Neural progenitor cell (in vitro differentiated cells): ENCODE measurements around the gene DEDD2. TPM values are rescaled to one million over a fixed set of nuclear protein-coding genes. Genes with fewer than 3 reads are reported as not detected.

ENCODE experiments used
- DNase-seq: peaks from one replicate; pipeline ENCODE4 v3.0.0-alpha.2; 2016; ENCODE audit warnings: low spot score
- H2AFZ ChIP-seq: fragments of 200-600 bp; sonication (generic); replicated peaks from 2 replicates; pipeline ENCODE4 v1.6.1; 2016; ENCODE audit warnings: antibody characterized with exemption
- H3F3A ChIP-seq: fragments of 200-600 bp; sonication (generic); 2 replicates; pipeline ENCODE4 v1.6.1; 2016; ENCODE audit warnings: antibody characterized with exemption, low read depth
- H3K27ac ChIP-seq: fragments of 200-600 bp; sonication (generic); 2 replicates; pipeline ENCODE4 v1.5.1; 2016; ENCODE audit warnings: mild to moderate bottlenecking
- H3K27me3 ChIP-seq: fragments of 200-600 bp; sonication (generic); 2 replicates; pipeline ENCODE4 v1.6.1; 2016; ENCODE audit warnings: mild to moderate bottlenecking, moderate library complexity
- H3K36me3 ChIP-seq: fragments of 200-600 bp; sonication (generic); 2 replicates; pipeline ENCODE4 v1.5.1; 2016
- H3K4me1 ChIP-seq: fragments of 200-600 bp; sonication (generic); 2 replicates; pipeline ENCODE4 v1.6.1; 2016; ENCODE audit warnings: mixed run types
- H3K4me2 ChIP-seq: fragments of 200-600 bp; sonication (generic); 2 replicates; pipeline ENCODE4 v1.6.1; 2016
- H3K4me3 ChIP-seq: fragments of 200-600 bp; sonication (generic); 2 replicates; pipeline ENCODE4 v1.5.1; 2016
- H3K79me2 ChIP-seq: fragments of 200-600 bp; sonication (generic); 2 replicates; pipeline ENCODE4 v1.6.1; 2016; ENCODE audit warnings: low read depth
- H3K9ac ChIP-seq: fragments of 200-600 bp; sonication (generic); 2 replicates; pipeline ENCODE4 v1.6.1; 2016
- H3K9me3 ChIP-seq: fragments of 200-600 bp; sonication (generic); 2 replicates; pipeline ENCODE4 v1.5.1; 2016; ENCODE audit warnings: low read depth
- H4K20me1 ChIP-seq: fragments of 200-600 bp; sonication (generic); 2 replicates; pipeline ENCODE4 v1.6.1; 2016; ENCODE audit warnings: low read depth
- H3K27ac Mint-ChIP-seq: 3 replicates; pipeline ENCODE4 v1.8.0; 2021; ENCODE audit warnings: mixed read lengths
- H3K27me3 Mint-ChIP-seq: 2 replicates; pipeline ENCODE4 v1.8.0; 2022; ENCODE audit warnings: low read depth, mild to moderate bottlenecking, inconsistent platforms, moderate library complexity, mixed read lengths; ENCODE audit not compliant: insufficient read depth
- H3K36me3 Mint-ChIP-seq: 3 replicates; pipeline ENCODE4 v1.8.0; 2021; ENCODE audit warnings: mixed read lengths
- H3K4me1 Mint-ChIP-seq: 3 replicates; pipeline ENCODE4 v1.8.0; 2021; ENCODE audit warnings: mixed read lengths
- H3K4me3 Mint-ChIP-seq: 3 replicates; pipeline ENCODE4 v1.8.0; 2021; ENCODE audit warnings: mild to moderate bottlenecking, moderate library complexity, mixed read lengths
- H3K9me3 Mint-ChIP-seq: 3 replicates; pipeline ENCODE4 v1.8.0; 2020; ENCODE audit warnings: mixed read lengths
- EZH2 ChIP-seq: fragments of 200-600 bp; sonication (generic); IDR thresholded peaks from 2 replicates; pipeline ENCODE4 v1.6.1; 2017; ENCODE audit warnings: antibody characterized with exemption, mild to moderate bottlenecking, moderate library complexity
- EZH2phosphoT487 ChIP-seq: fragments of 200-600 bp; sonication (generic); IDR thresholded peaks from 2 replicates; pipeline ENCODE4 v1.6.1; 2017; ENCODE audit warnings: antibody characterized with exemption
- total RNA-seq: library from RNA; depleted of rRNA; stranded (reverse); fragments of >200 nt; gene quantifications from 2 replicates; pipeline ENCODE4 v1.2.3, GENCODE V29; 2015; ENCODE audit warnings: low replicate concordance
- TF ChIP-seq, protein P1 (sequence below): fragments of 200-600 bp; sonication (generic); IDR thresholded peaks from 2 replicates; pipeline ENCODE4 v1.5.1; 2017; ENCODE audit warnings: antibody characterized with exemption, mild to moderate bottlenecking

DEDD2 gene
- total RNA-seq, 1 donor from 2014 or later: 19.8 TPM

- Histone ChIP-seq H3K27me3 (peaks cover 48% of the 10 kb centered on the region), H4K20me1 (peaks cover under 1% of the 10 kb centered on the region), H3K9ac (no peak overlapping the region), H3K79me2 (no peaks in the 10 kb centered on the region), H3K36me3 (no peaks in the 10 kb centered on the region), H3F3A (peaks cover 5% of the 10 kb centered on the region), H3K4me1 (peaks cover 19% of the 10 kb centered on the region), H3K9me3 (no peaks in the 10 kb centered on the region), H3K4me3 (no peak overlapping the region), H2AFZ (no peak overlapping the region), H3K4me2 (no peak overlapping the region), H3K27ac (no peak overlapping the region)
- TF ChIP-seq, protein P1, sequence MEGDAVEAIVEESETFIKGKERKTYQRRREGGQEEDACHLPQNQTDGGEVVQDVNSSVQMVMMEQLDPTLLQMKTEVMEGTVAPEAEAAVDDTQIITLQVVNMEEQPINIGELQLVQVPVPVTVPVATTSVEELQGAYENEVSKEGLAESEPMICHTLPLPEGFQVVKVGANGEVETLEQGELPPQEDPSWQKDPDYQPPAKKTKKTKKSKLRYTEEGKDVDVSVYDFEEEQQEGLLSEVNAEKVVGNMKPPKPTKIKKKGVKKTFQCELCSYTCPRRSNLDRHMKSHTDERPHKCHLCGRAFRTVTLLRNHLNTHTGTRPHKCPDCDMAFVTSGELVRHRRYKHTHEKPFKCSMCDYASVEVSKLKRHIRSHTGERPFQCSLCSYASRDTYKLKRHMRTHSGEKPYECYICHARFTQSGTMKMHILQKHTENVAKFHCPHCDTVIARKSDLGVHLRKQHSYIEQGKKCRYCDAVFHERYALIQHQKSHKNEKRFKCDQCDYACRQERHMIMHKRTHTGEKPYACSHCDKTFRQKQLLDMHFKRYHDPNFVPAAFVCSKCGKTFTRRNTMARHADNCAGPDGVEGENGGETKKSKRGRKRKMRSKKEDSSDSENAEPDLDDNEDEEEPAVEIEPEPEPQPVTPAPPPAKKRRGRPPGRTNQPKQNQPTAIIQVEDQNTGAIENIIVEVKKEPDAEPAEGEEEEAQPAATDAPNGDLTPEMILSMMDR: no peak
- no peak for TF ChIP-seq EZH2phosphoT487
- TF ChIP-seq EZH2: no peak
- no peaks in the 10 kb centered on the region for H3K36me3 Mint-ChIP-seq
- H3K27ac Mint-ChIP-seq: no peak overlapping the region
- H3K4me1 Mint-ChIP-seq: peaks cover 23% of the 10 kb centered on the region
- H3K9me3 Mint-ChIP-seq: no peaks in the 10 kb centered on the region
- DNase-seq: no peak
- H3K27me3 Mint-ChIP-seq: peaks cover 11% of the 10 kb centered on the region
- no peak overlapping the region for H3K4me3 Mint-ChIP-seq
Observed at GRCh38 chr19:42159942-42160341, 57.5 kb downstream of the DEDD2 start.

DNA sequence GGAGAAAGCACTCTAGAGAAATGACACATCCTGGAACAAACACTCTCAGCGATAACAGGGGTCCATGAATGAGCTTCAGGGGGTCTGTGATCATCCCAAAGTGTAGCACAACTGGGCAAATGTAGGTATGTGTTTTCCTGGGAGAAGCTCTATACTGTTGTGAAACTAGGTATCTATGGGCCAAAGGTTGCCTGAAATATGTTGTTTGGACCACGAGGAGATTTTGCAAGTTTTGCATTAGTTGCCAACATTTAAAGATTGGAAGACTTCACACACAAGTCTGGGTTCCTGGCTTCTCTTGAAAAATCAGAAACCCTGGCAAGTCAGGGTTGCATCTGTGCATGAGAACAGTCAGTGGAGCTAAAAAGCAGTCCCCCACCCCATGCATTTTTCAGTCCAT lies 58.6 kb downstream of the DEDD2 start:
- Histone ChIP-seq H3K4me1 (peaks cover 23% of the 10 kb centered on the region), H3K36me3 (no peaks in the 10 kb centered on the region), H4K20me1 (no peaks in the 10 kb centered on the region), H3K4me3 (no peak overlapping the region), H3K27ac (no peak overlapping the region), H3K9ac (no peak overlapping the region), H3K79me2 (no peaks in the 10 kb centered on the region), H3K27me3 (peaks cover 57% of the 10 kb centered on the region), H2AFZ (no peak overlapping the region), H3F3A (peaks cover 2% of the 10 kb centered on the region), H3K9me3 (no peaks in the 10 kb centered on the region), H3K4me2 (no peak overlapping the region)
- H3K9me3 Mint-ChIP-seq: no peaks in the 10 kb centered on the region
- DNase-seq: no peak
- H3K4me1 Mint-ChIP-seq: peaks cover 30% of the 10 kb centered on the region
- no peak for TF ChIP-seq EZH2
- no peak for TF ChIP-seq EZH2phosphoT487
- TF ChIP-seq, protein P1: no peak
- peaks cover 16% of the 10 kb centered on the region for H3K27me3 Mint-ChIP-seq
- no peak overlapping the region for H3K4me3 Mint-ChIP-seq
- no peaks in the 10 kb centered on the region for H3K36me3 Mint-ChIP-seq
- no peak overlapping the region for H3K27ac Mint-ChIP-seq

DNA sequence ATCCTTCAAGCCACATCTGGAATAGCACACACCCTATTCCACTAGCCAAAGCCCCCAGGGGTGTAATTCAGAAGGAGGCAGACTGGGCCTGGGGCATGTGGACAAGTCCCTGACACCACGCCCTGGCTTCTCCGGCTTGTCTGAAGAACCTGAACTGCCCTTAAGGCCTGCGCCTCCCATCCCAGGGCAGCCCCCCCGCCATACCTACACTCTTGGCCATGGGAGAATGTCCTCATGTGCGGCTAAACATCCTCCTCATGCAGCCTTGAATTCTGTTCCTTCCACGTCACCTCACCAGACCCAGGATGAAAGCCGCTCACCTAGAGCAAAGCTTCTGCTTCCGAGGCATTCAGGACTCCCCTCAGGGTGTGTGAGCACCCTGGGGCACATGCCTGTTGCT lies 60.9 kb downstream of the DEDD2 start:
- H4K20me1 ChIP-seq: no peaks in the 10 kb centered on the region
- Mint-ChIP-seq H3K4me3 (no peak overlapping the region), H3K36me3 (no peaks in the 10 kb centered on the region), H3K27ac (peak overlapping the region; percentile 26), H3K4me1 (peaks cover 49% of the 10 kb centered on the region), H3K9me3 (no peaks in the 10 kb centered on the region), H3K27me3 (peaks cover 21% of the 10 kb centered on the region)
- no peak overlapping the region for H3K27ac ChIP-seq
- H3F3A ChIP-seq: peaks cover 2% of the 10 kb centered on the region
- H3K27me3 ChIP-seq: peaks cover 48% of the 10 kb centered on the region
- H3K9me3 ChIP-seq: no peaks in the 10 kb centered on the region
- TF ChIP-seq EZH2phosphoT487: no peak
- no peak for TF ChIP-seq EZH2
- no peaks in the 10 kb centered on the region for H3K36me3 ChIP-seq
- no peak overlapping the region for H3K4me2 ChIP-seq
- DNase-seq: no peak
- H3K9ac ChIP-seq: no peak overlapping the region
- H3K4me3 ChIP-seq: no peak overlapping the region
- H2AFZ ChIP-seq: no peak overlapping the region
- H3K4me1 ChIP-seq: peaks cover 22% of the 10 kb centered on the region
- no peaks in the 10 kb centered on the region for H3K79me2 ChIP-seq

DNA sequence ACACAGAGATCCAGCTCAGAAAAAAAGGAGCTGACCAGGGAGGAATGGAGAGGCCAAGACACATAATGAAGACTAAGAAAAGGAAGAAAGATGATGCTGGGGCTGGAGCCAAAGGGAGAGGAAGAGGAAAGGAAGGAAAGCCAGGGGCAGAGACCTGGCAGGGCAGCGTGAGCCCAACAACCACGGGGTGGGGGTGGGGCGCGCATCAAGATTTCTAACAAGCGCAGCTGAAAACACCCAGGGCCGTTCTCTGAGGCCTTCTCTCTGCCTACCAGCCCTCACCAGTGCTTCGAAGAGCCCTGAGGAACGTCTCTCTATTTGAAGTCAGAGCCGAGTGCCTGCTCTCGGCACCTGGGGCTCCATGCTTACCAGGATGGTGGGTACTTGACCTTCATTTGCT lies 61.7 kb downstream of the DEDD2 start:
- Histone ChIP-seq H3K79me2 (no peaks in the 10 kb centered on the region), H3F3A (peaks cover 2% of the 10 kb centered on the region), H3K27ac (no peak overlapping the region), H2AFZ (no peak overlapping the region), H3K4me3 (no peak overlapping the region), H3K9ac (no peak overlapping the region), H3K4me2 (peak overlapping the region; percentile 18), H3K9me3 (no peaks in the 10 kb centered on the region), H3K36me3 (no peaks in the 10 kb centered on the region), H3K27me3 (peaks cover 41% of the 10 kb centered on the region), H4K20me1 (no peaks in the 10 kb centered on the region), H3K4me1 (peaks cover 22% of the 10 kb centered on the region)
- no peak for DNase-seq
- Mint-ChIP-seq H3K4me3 (peak overlapping the region; percentile 38), H3K27ac (no peak overlapping the region), H3K27me3 (peaks cover 18% of the 10 kb centered on the region), H3K36me3 (no peaks in the 10 kb centered on the region), H3K9me3 (no peaks in the 10 kb centered on the region), H3K4me1 (peaks cover 45% of the 10 kb centered on the region)
- TF ChIP-seq EZH2phosphoT487 (no peak), EZH2 (no peak)
- TF ChIP-seq, protein P1: no peak
